MG63 (cell line): ENCODE data around the gene PPIAL4G. TPM values are rescaled to one million over a fixed set of nuclear protein-coding genes. Genes with fewer than 3 reads are reported as not detected.
"Not testable (repeated sequence)": the region's sequence is repeated elsewhere in the genome, so short reads cannot be mapped to it uniquely, and the experiment has no call there.

ENCODE experiments used
- DNase-seq: peaks from one replicate; pipeline ENCODE4 v3.0.0-alpha.2; 2020
- H3K27me3 ChIP-seq: fragments of 250-450 bp; sonication (Bioruptor Pico); 2 replicates; pipeline ENCODE4 v1.5.1; 2020; ENCODE audit warnings: mild to moderate bottlenecking, moderate library complexity
- H3K36me3 ChIP-seq: fragments of 250-450 bp; sonication (Bioruptor Pico); 2 replicates; pipeline ENCODE4 v1.5.1; 2020; ENCODE audit warnings: mild to moderate bottlenecking, moderate library complexity
- H3K4me3 ChIP-seq: fragments of 250-450 bp; sonication (Bioruptor Pico); 2 replicates; pipeline ENCODE4 v1.5.1; 2020; ENCODE audit warnings: mild to moderate bottlenecking, moderate library complexity
- H3K9me3 ChIP-seq: fragments of 250-450 bp; sonication (Bioruptor Pico); 2 replicates; pipeline ENCODE4 v1.5.1; 2020; ENCODE audit warnings: mild to moderate bottlenecking, moderate library complexity
- total RNA-seq: library from RNA; depleted of rRNA; stranded (reverse); fragments of >200 nt; shearing (Covaris generic); gene quantifications from 2 replicates; pipeline ENCODE4 v1.2.3, GENCODE V29; 2014; ENCODE audit warnings: low replicate concordance; rRNA removed

PPIAL4G gene
- total RNA-seq, 1 experiment from 2014 or later: not detected

- not testable (repeated sequence) for H3K4me3 ChIP-seq, H3K9me3 ChIP-seq, H3K27me3 ChIP-seq, DNase-seq, H3K36me3 ChIP-seq
These were observed 43.3 kb downstream of the PPIAL4G start for GRCh38 chr1:148439654-148440325.

GRCh38 chr1:148435406-148435805 is 47.7 kb downstream of the PPIAL4G start:
- Histone ChIP-seq H3K4me3 (no peak overlapping the region), H3K9me3 (no peaks in the 10 kb centered on the region)
- DNase-seq: no peak

GRCh38 chr1:148434832-148435231 is 48.3 kb downstream of the PPIAL4G start:
- Histone ChIP-seq H3K36me3 (peaks cover 3% of the 10 kb centered on the region; the same call in 1 of the 2 replicates), H3K4me3 (no peak overlapping the region)
- DNase-seq: no peak

More at GRCh38 chr1:148435406-148435805, 47.7 kb downstream of the PPIAL4G start:
- no peaks in the 10 kb centered on the region for H3K27me3 ChIP-seq
- peaks cover 3% of the 10 kb centered on the region; the same call in 1 of the 2 replicates for H3K36me3 ChIP-seq

GRCh38 chr1:148432916-148433317 is 50.2 kb downstream of the PPIAL4G start:
- H3K36me3 ChIP-seq, H3K4me3 ChIP-seq, H3K27me3 ChIP-seq, H3K9me3 ChIP-seq: not testable (repeated sequence)
- peak; percentile 52 for DNase-seq

More at GRCh38 chr1:148434832-148435231, 48.3 kb downstream of the PPIAL4G start:
- H3K27me3 ChIP-seq: no peaks in the 10 kb centered on the region
- H3K9me3 ChIP-seq: no peaks in the 10 kb centered on the region

Other genes with a start within 250 kb of the PPIAL4G start
- gene NBPF14, start 112.7 kb upstream of the PPIAL4G start, total RNA-seq: 12.5 and 18.1 TPM in 2 replicates